Effector CD4-positive, alpha-beta T cell (primary cell): ENCODE results near the gene NRG2.

Experiments used
- DNase-seq: peaks from one replicate; pipeline ENCODE4 v3.0.0-alpha.2; 2020

Gene NRG2

DNA sequence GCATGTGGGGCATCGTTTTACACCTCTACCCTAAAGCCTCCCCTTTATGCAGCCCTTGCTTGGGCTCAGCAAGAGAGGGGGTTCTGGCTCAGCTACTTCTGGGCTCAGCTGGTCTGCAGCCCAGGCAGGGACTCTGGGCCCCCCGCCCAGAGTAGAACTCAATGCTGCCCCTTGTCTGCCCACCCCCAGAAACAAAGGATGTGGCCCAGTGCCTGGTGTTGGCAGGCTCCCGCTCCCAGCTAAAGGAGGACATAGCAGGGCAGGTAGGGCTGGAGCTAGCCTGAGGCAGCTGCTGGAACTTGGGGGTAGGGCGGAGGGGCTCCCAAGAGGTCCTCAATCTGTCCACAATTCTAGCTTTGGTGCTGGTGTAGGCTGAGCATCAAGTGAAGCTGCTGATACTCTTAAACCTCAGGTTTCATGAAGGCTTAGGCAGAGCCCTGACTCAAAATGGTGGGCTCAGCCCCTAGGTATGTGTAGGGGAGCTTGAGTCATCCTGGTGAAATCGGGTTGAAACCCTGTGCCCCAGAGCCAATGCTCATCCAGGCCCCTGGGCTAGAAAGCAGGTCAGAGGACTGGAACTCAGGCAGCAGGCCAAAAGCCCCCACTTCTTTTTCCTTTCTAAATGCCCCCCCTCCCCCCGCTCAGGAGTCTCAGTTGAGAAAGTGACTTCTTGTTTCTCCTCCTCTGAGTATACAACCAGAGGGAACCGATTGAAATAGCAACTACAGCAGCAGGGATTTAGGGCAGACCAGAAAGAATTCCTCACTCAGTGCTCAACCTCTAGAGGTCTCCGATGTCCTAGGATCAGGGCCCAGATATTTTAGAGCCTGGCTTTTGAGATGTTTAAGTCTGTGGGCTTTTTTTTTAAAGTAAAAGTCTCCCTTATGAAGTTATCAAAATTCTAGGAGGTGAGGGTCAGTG, 236.1 kb downstream of the NRG2 start:
- DNase-seq = no peak

DNA sequence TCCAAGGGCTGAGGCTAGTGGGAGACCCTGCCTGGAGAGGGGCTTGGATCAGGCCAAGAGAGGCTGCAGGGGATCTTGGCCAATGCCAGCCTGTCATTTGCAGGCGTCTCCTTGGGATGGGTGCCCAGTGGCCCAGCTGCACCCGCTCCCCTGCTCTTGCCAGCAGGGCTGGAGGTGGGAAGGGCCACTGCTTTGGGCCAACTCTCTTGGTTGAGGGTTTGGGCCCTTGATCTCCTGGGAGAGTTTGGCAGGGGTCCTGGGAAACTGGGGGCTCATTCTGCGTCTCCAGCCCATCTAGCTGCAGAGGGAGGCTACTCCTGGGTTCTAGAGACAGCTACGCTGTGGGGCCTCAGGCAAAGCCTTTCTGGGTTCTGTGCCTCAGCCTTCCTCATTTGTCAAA, 237.0 kb downstream of the NRG2 start:
- no peak for DNase-seq

DNA sequence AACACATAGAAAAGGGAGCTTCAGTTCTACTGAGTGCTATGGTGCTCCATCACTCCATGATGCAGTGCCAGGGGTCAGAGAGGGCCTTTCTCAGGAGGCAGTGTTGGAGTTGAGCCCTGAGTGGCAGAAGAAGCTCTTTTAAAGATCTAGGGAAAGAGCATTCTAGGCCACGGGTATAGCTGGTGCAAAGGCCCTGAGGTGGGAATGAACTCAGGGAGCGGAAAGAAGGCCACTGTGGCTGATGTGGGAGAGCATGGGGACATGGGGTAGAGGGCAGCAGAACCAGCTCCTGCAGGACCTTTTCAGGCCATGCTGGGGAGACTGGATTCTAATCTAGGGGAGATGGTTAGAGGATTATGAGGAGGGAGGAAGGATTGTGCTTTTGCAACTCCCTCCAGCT, 237.6 kb downstream of the NRG2 start:
- no peak for DNase-seq

DNA sequence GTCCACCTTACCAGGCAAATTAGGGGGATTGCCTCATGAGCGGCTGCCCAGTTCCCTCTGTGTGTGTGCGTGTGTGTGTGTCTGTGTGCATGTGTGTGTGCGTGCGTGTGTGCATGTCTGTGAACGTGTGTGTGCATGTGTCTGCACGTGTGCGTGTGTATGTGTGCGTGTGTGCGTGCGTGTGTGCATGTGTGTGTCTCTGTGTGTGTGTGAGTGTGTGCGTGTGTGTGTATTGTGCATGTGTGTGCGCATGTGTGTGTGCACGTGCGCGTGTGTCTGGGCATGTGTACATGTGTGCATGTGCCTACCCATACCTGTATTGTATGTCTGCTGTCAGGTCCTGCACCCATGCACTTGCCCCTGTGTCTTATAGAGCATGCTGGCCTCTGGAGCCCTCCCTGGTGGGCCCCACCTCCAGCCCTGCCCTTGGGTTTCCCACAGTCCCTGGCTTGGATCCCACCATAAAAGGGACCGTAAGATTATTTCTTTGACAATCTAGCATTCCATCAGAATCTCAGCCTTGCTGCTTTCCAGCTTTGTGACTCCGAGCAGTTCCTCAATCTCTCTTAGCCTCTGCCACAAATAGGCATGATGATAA, 238.2 kb downstream of the NRG2 start:
- DNase-seq = no peak

DNA sequence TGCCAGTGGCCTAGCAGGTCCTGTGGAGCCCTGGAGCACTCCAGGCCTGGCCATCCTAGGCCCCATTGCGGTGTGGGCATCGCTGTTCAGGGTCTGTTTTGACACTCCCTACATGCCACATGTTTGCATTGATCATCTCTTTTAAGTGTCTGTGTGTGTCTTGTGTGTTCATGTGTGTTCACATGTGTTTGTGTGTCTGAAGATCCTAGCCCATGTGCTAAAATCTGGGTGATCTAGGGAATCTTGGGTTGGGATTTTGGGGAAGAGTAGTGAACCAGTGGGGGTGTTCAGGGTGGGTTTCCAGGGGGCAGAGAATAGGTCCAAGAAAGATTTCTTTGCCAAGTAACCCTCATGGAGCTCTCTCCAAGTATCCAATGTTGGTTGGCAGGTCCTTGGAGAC, 239.1 kb downstream of the NRG2 start:
- no peak for DNase-seq

DNA sequence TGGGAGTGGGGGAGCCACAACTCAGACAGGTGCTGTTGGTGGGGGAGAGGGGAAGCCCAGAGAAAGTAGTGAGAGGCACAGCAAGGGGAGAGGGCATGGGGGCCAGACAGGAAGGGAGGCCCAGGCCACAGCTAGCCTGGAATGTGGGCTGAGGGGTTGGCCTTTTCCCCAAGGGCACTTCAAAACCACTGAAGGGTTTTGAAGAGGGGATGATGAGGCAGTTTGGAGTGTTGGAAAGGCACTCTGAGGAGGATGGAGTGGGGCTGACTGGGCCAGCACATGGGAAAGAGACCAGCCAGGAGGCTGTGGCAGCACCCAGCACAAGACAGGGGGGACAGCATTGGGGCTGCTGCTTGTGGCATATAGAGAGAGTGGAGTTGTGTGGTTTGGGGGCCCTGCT, 243.7 kb downstream of the NRG2 start:
- DNase-seq = no peak

DNA sequence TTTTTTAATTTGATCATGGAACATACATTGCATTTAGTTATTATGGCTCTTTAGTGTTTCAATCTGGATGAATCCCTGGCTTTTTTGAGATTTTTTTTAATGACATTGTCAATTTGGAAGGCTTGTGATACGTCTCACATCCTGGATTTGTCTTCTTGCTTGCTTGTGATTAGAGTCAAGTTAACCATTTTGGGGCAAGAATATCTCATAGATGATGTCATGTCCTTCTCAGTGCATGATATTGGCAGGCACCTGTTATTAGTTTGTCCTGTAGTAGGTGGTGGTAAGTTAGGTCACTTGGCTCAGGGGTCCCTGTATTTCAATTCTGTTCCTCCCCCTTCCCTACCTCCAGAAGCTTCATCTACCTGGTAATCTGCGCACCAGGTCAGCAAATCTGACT, 244.2 kb downstream of the NRG2 start:
- no peak for DNase-seq

DNA sequence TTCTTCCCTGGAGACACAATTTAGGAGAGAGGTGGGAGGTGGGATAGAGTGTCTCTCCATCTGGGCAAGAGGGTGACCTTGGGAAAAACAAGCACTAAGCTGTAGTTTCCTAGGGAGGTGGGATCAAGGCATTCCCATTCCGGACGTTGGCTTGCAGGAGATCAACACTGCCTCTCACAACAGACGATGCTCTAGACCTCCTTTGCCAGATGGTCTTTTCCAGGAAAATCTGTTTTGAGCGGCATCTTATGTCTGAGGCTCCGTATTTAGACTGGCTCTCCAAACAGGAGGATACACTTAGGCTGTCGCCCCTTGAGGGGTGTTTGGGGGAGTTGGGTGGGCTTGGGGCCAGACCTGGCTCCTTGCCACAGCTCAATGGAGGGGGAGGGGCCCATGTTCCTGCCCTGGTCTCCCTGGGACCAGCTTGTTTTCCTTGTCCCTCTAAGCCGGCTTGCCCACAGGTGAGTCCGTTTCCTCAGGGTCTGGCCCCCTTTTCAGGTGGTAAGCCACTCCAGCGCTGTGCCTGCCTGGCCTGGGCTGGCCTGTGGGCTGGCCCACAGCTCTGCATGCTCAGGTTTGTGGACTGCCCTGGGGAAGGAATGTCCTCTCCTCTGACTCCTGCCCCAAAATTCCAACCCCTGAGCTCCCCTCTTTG, 245.1 kb downstream of the NRG2 start:
- DNase-seq = no peak

DNA sequence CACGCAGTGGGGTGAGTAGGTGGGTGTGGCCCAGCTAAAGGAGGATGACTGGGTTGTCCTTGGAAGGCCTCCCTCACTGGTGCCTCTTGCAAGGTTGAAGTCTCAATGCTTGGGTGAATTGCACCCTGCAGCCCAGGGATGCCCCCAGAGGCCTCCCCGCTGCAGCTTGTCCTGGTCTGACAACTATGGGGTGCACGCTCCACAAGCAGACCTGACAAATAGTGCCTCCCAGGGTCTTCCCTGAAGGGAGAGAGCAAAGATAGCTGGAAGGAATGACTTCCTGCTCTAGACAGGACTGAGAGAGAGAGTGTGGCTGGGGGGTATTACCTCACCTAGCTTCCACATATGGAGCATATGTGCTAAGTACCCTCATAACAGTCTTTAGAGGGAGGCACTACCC, 245.8 kb downstream of the NRG2 start:
- no peak for DNase-seq
